DOHH2 (cell line): ENCODE measurements around the gene CD109.

Experiments
- EZH2phosphoT487 ChIP-seq: fragments of 200-600 bp; sonication (generic); IDR thresholded peaks from 2 replicates; pipeline ENCODE4 v1.6.1; 2017; ENCODE audit warnings: borderline replicate concordance, mild to moderate bottlenecking, antibody characterized with exemption, low read length, moderate library complexity, mixed read lengths
- TF ChIP-seq, protein P1 (sequence below): fragments of 200-600 bp; sonication (generic); IDR thresholded peaks from one replicate; pipeline ENCODE4 v1.5.1; 2014; ENCODE audit warnings: antibody characterized with exemption, mild to moderate bottlenecking, low read depth, low read length; ENCODE audit not compliant: poor library complexity, severe bottlenecking

DNA sequence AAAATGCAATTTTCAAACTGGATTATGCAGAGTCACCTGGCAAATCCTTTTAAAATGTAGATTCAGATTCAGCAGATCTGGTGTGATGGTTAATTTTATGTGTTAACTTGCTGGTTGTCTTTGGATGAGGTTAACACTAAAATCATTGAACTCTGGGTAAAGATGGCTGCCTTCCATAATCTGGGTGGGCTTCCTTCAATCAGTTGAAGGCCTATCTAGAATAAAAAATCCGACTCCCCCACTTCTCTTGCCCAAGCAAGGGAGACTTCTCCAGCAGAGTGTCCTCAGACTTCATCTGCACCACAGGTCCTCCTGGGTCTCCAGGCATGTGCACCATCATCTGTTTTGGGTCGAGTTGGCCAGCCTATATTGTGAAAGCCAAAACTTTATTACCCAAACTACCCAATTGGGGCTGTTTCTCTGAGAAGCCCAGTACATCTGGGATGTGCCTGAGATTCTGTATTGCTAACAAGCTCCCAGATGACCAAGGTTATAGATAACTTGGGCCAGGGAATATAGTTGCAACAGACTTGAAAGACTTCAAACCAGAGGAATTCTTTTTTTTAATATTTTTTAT is 40.6 kb upstream of the CD109 start:
- TF ChIP-seq, protein P1, sequence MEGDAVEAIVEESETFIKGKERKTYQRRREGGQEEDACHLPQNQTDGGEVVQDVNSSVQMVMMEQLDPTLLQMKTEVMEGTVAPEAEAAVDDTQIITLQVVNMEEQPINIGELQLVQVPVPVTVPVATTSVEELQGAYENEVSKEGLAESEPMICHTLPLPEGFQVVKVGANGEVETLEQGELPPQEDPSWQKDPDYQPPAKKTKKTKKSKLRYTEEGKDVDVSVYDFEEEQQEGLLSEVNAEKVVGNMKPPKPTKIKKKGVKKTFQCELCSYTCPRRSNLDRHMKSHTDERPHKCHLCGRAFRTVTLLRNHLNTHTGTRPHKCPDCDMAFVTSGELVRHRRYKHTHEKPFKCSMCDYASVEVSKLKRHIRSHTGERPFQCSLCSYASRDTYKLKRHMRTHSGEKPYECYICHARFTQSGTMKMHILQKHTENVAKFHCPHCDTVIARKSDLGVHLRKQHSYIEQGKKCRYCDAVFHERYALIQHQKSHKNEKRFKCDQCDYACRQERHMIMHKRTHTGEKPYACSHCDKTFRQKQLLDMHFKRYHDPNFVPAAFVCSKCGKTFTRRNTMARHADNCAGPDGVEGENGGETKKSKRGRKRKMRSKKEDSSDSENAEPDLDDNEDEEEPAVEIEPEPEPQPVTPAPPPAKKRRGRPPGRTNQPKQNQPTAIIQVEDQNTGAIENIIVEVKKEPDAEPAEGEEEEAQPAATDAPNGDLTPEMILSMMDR, result no peak
- no peak for TF ChIP-seq EZH2phosphoT487
